GM18511 (cell line): ENCODE results near the gene BASP1.

ENCODE experiments used
- ATAC-seq: cut with Tn5 transposase; IDR thresholded peaks from one replicate; pipeline ENCODE4 v1.9.1; 2021; ENCODE audit warnings: mild to moderate bottlenecking, moderate library complexity; ENCODE audit not compliant: unreplicated experiment

Gene BASP1

GRCh38 chr5:17217493-17218352 lies at the start of gene BASP1:
TSS of gene BASP1 (plus strand) at chr5:17217631. CDS start at chr5:17275217, 57,586 bp downstream.
- ATAC-seq, result peak; percentile 44

GRCh38 chr5:17169507-17169906 lies 47.9 kb upstream of the BASP1 start:
- no peak for ATAC-seq

GRCh38 chr5:17172791-17173190 lies 44.6 kb upstream of the BASP1 start:
- ATAC-seq, result no peak

GRCh38 chr5:17174965-17175364 lies 42.5 kb upstream of the BASP1 start:
- ATAC-seq, result no peak

- no peak for ATAC-seq
These were observed 39.7 kb upstream of the BASP1 start for GRCh38 chr5:17177501-17178372.

GRCh38 chr5:17178373-17178675 lies 39.1 kb upstream of the BASP1 start:
- ATAC-seq, result no peak

GRCh38 chr5:17180330-17180843 lies 37.0 kb upstream of the BASP1 start:
- ATAC-seq, result no peak

- ATAC-seq, result no peak
These were observed 36.3 kb upstream of the BASP1 start for GRCh38 chr5:17180864-17181723.

- no peak for ATAC-seq
These were observed 34.9 kb upstream of the BASP1 start for GRCh38 chr5:17182494-17182893.

- ATAC-seq, result no peak
These were observed 34.5 kb upstream of the BASP1 start for GRCh38 chr5:17182981-17183380.

GRCh38 chr5:17183831-17184230 lies 33.6 kb upstream of the BASP1 start:
- no peak for ATAC-seq

GRCh38 chr5:17184588-17184987 lies 32.8 kb upstream of the BASP1 start:
- ATAC-seq, result no peak

- no peak for ATAC-seq
These were observed 32.1 kb upstream of the BASP1 start for GRCh38 chr5:17185349-17185748.

- ATAC-seq, result no peak
These were observed 31.7 kb upstream of the BASP1 start for GRCh38 chr5:17185773-17186172.

- ATAC-seq, result no peak
These were observed 31.2 kb upstream of the BASP1 start for GRCh38 chr5:17186256-17186655.

- no peak for ATAC-seq
These were observed 30.2 kb upstream of the BASP1 start for GRCh38 chr5:17187011-17187785.

GRCh38 chr5:17187786-17188170 lies 29.7 kb upstream of the BASP1 start:
- ATAC-seq, result no peak

GRCh38 chr5:17189381-17190036 lies 27.9 kb upstream of the BASP1 start:
- ATAC-seq, result peak; percentile 75

- peak; percentile 51 for ATAC-seq
These were observed 27.1 kb upstream of the BASP1 start for GRCh38 chr5:17190242-17190778.
